Trophoblast cell (in vitro differentiated cells and primary cell): ENCODE data around the gene COL1A1.

Experiments
- DNase-seq, 2 donors: peaks; one replicate each; pipeline ENCODE4 v3.0.0-alpha.2; 2016
- H2AFZ ChIP-seq: 2 replicates; pipeline ENCODE4 v1.6.1; 2013; ENCODE audit warnings: low read length, moderate library complexity, mild to moderate bottlenecking; ENCODE audit not compliant: insufficient read depth, poor library complexity
- H2AK5ac ChIP-seq: 2 replicates; pipeline ENCODE4 v1.6.1; 2013; ENCODE audit warnings: mild to moderate bottlenecking, low read length
- H2BK120ac ChIP-seq: 2 replicates; pipeline ENCODE4 v1.6.1; 2013; ENCODE audit warnings: low read length, mild to moderate bottlenecking, moderate library complexity; ENCODE audit not compliant: insufficient read depth, poor library complexity
- H2BK12ac ChIP-seq: 2 replicates; pipeline ENCODE4 v1.6.1; 2013; ENCODE audit warnings: mild to moderate bottlenecking, low read length, moderate library complexity
- H2BK5ac ChIP-seq: 2 replicates; pipeline ENCODE4 v1.6.1; 2013; ENCODE audit warnings: low read length, low read depth, moderate library complexity, mild to moderate bottlenecking; ENCODE audit not compliant: poor library complexity
- H3K14ac ChIP-seq: 2 replicates; pipeline ENCODE4 v1.6.1; 2013; ENCODE audit warnings: mild to moderate bottlenecking, low read length
- H3K18ac ChIP-seq: 2 replicates; pipeline ENCODE4 v1.6.1; 2013; ENCODE audit warnings: mild to moderate bottlenecking, low read length
- H3K23ac ChIP-seq: 2 replicates; pipeline ENCODE4 v1.6.1; 2013; ENCODE audit warnings: low read length
- H3K27ac ChIP-seq: 2 replicates; pipeline ENCODE4 v1.5.1; 2013; ENCODE audit warnings: low read depth, mild to moderate bottlenecking, inconsistent platforms, low read length, moderate library complexity
- H3K27me3 ChIP-seq: 2 replicates; pipeline ENCODE4 v1.6.1; 2013; ENCODE audit warnings: inconsistent platforms, mild to moderate bottlenecking, low read length, moderate library complexity; ENCODE audit not compliant: insufficient read depth
- H3K36me3 ChIP-seq, 2 experiments: 1 replicate in 1 of 2; 2 replicates in 1 of 2; pipeline ENCODE4 v1.6.1; 2013; ENCODE audit warnings: low read length in 2 of 2, mild to moderate bottlenecking in 2 of 2, moderate library complexity in 1 of 2; ENCODE audit not compliant: insufficient read depth in 2 of 2, control insufficient read depth in 1 of 2
- H3K4ac ChIP-seq: 2 replicates; pipeline ENCODE4 v1.6.1; 2013; ENCODE audit warnings: low read depth, mild to moderate bottlenecking, low read length, moderate library complexity
- H3K4me1 ChIP-seq, 2 experiments: 1 replicate in 1 of 2; 2 replicates in 1 of 2; pipeline ENCODE4 v1.6.1; 2013; ENCODE audit warnings: low read length in 2 of 2, mild to moderate bottlenecking in 2 of 2, moderate library complexity in 1 of 2; ENCODE audit not compliant: insufficient read depth in 2 of 2, control insufficient read depth in 1 of 2
- H3K4me2 ChIP-seq: 2 replicates; pipeline ENCODE4 v1.6.1; 2013; ENCODE audit warnings: inconsistent platforms, mild to moderate bottlenecking, low read length, moderate library complexity
- H3K4me3 ChIP-seq: 2 replicates; pipeline ENCODE4 v1.5.1; 2013; ENCODE audit warnings: mild to moderate bottlenecking, low read depth, low read length, inconsistent platforms
- H3K79me1 ChIP-seq: one replicate; pipeline ENCODE4 v1.6.1; 2013; ENCODE audit warnings: low read length
- H3K79me2 ChIP-seq: 2 replicates; pipeline ENCODE4 v1.6.1; 2013; ENCODE audit warnings: low read length, mild to moderate bottlenecking; ENCODE audit not compliant: control insufficient read depth, insufficient read depth, poor library complexity
- H3K9ac ChIP-seq: 2 replicates; pipeline ENCODE4 v1.6.1; 2013; ENCODE audit warnings: mild to moderate bottlenecking, low read length
- H3K9me3 ChIP-seq: 2 replicates; pipeline ENCODE4 v1.6.1; 2013; ENCODE audit warnings: low read depth, mild to moderate bottlenecking, control low read depth, inconsistent platforms, low read length; ENCODE audit not compliant: insufficient read depth
- H4K12ac ChIP-seq: 2 replicates; pipeline ENCODE4 v1.6.1; 2013; ENCODE audit warnings: low read depth, mild to moderate bottlenecking, low read length, moderate library complexity
- H4K8ac ChIP-seq: 2 replicates; pipeline ENCODE4 v1.6.1; 2013; ENCODE audit warnings: low read depth, mild to moderate bottlenecking, low read length, moderate library complexity
- H4K91ac ChIP-seq: one replicate; pipeline ENCODE4 v1.6.1; 2013; ENCODE audit warnings: low read depth, mild to moderate bottlenecking, low read length, moderate library complexity
- WGBS: extraction: QIAGEN DNeasy Blood & Tissue Kit; methylation state at CpG from one replicate; pipeline ENCODE4 v1.1.7; 2013; ENCODE audit warnings: missing lambda C conversion rate; ENCODE audit not compliant: insufficient read length, insufficient coverage; ENCODE audit errors: extremely low coverage; 5-methylcytosine and 5-hydroxymethylcytosine counted together

Gene COL1A1

DNA sequence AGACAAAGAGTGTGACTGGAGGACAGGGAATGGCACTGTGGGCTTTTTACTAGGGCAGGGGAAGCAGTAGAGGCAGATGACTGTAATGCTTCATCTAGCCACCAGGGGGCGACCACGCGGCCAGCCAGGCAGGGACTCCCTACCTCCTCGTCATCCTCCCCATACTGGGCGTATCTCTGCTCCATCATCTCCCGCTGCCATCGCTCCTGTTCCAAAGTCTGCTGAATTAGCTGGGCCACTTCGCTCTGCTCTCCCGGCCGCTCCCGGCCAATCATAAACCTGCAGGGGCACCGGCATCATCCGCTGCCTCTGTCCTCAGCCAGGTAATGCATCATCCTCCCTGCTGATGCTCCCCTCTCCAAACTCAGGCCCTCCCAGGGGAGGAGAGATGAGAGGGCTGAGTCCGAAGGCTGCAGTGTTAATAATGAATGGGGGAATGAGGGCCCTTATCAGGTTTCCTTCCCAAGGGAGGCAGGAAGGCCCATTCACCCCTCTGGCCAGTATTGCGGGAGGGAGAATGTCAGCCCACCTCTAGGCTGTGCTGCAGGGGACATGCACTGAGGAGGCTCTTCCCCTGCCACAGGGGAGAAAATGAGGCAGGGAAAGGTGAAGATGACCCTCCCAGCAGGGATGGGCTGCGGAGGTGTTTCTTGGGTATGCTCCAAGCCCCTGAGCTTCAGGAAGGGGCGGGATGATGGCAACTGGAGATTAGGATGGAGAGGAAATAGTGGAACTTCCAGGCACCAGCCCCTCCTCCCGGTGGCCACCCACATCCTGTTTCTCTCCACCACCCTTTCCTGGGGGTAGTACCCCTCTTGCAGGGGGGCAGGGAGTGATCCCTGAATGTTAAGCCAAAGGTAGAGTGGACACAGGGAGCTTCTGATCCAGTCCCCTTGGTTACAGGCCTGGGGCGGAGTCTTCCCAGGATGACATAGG lies 61.2 kb downstream of the COL1A1 start:
- H3K79me2 ChIP-seq, result no peaks in the 10 kb centered on the region
- H3K9me3 ChIP-seq, result peaks cover 3% of the 10 kb centered on the region
- no peak overlapping the region for H4K8ac ChIP-seq
- no CpG with 5 or more reads among the region's 19 CpGs for WGBS
- no peak overlapping the region for H2BK120ac ChIP-seq
- no peak overlapping the region for H2BK12ac ChIP-seq
- no peak overlapping the region for H2BK5ac ChIP-seq
- H3K27ac ChIP-seq, result no peak overlapping the region
- H3K18ac ChIP-seq, result no peak overlapping the region
- no peak overlapping the region for H3K4ac ChIP-seq
- H3K4me3 ChIP-seq, result no peak overlapping the region
- H2AK5ac ChIP-seq, result no peak overlapping the region
- no peak overlapping the region for H3K4me2 ChIP-seq
- no peak overlapping the region for H3K9ac ChIP-seq
- peaks cover 95 to 96% of the 10 kb centered on the region in 2 experiments for H3K36me3 ChIP-seq
- H2AFZ ChIP-seq, result no peak overlapping the region
- H3K79me1 ChIP-seq, result no peaks in the 10 kb centered on the region
- DNase-seq, result peak; percentile 42 to 73
- H4K91ac ChIP-seq, result no peak overlapping the region
- no peak overlapping the region for H4K12ac ChIP-seq
- H3K14ac ChIP-seq, result no peak overlapping the region
- H3K4me1 ChIP-seq, result peaks cover 0 to 2% of the 10 kb centered on the region in 2 experiments
- H3K23ac ChIP-seq, result no peak overlapping the region
- no peaks in the 10 kb centered on the region for H3K27me3 ChIP-seq

DNA sequence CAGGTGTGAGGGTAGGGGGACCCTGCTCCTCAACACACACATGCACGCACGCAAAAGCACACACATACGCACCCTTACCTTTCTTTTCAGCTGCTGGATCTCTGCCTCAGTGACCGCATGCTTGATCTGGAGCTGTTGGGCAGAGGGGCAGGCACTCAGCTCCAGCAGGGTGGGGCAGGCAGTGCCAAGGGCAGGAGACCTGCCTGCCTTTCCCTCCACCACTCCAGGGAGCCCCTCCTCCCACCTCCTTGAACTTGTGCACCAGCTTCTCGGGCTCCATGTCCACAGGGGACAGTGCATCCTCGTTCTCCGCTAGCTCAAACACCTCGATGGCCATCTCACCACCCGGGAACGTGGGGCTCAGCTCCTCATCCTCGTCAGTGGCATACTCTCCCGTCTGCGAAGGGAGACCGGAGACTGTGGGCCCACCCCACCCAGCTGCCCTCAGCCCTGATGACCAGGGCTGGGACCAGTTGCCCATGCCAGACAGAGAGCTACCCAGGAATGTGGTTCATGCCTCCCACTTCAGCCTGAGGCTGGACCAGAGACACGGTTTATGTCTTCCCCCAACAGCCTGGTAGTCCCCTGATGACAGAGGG lies 62.1 kb downstream of the COL1A1 start:
- Histone ChIP-seq H3K4ac (no peak overlapping the region), H3K23ac (no peak overlapping the region), H3K9ac (no peak overlapping the region), H3K36me3 (peaks cover 94% of the 10 kb centered on the region in 2 experiments), H2AK5ac (no peak overlapping the region), H3K18ac (peak overlapping the region; percentile 4), H2BK120ac (no peak overlapping the region), H3K27me3 (no peaks in the 10 kb centered on the region), H3K79me1 (no peaks in the 10 kb centered on the region), H3K4me1 (peaks cover 0 to 4% of the 10 kb centered on the region in 2 experiments), H4K8ac (no peak overlapping the region), H3K4me3 (no peak overlapping the region), H4K91ac (no peak overlapping the region), H4K12ac (no peak overlapping the region), H3K27ac (no peak overlapping the region), H3K4me2 (no peak overlapping the region), H3K14ac (no peak overlapping the region), H2AFZ (no peak overlapping the region), H3K9me3 (peaks cover 3% of the 10 kb centered on the region), H2BK12ac (no peak overlapping the region), H3K79me2 (no peaks in the 10 kb centered on the region), H2BK5ac (no peak overlapping the region)
- DNase-seq, result no peak
- WGBS, result no CpG with 5 or more reads among the region's 15 CpGs

DNA sequence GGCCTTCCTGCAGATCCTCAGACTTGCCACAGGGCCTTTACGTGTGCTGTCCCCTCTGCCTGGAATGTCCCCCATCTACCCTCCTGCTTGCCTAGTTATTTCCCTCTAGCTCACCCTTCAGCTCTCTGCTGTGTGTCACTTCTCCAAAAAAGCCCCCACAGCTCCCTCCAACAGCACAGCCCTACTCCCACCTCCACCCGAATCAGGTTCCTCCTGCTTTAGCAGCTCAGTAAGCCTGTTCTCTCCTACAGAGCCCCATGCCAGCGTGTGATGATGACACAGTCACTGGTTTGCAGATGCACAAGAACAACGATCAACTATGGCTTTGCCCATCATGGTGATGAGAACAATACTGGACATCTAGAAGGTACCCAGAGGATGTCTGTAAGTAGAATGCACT lies 64.4 kb downstream of the COL1A1 start:
- H2AK5ac ChIP-seq, result no peak overlapping the region
- no peak overlapping the region for H3K9ac ChIP-seq
- H2BK5ac ChIP-seq, result no peak overlapping the region
- H3K36me3 ChIP-seq, result peaks cover 72 to 73% of the 10 kb centered on the region in 2 experiments
- DNase-seq, result no peak
- no peak overlapping the region for H3K14ac ChIP-seq
- no peak overlapping the region for H3K4me2 ChIP-seq
- H3K18ac ChIP-seq, result no peak overlapping the region
- no peak overlapping the region for H3K4me3 ChIP-seq
- no peak overlapping the region for H4K8ac ChIP-seq
- H4K12ac ChIP-seq, result no peak overlapping the region
- no CpG with 5 or more reads among the region's 4 CpGs for WGBS
- peaks cover 2% of the 10 kb centered on the region for H3K79me1 ChIP-seq
- no peaks in the 10 kb centered on the region for H3K79me2 ChIP-seq
- H2AFZ ChIP-seq, result no peak overlapping the region
- no peak overlapping the region for H3K23ac ChIP-seq
- H3K9me3 ChIP-seq, result peaks cover 3% of the 10 kb centered on the region
- H3K4ac ChIP-seq, result no peak overlapping the region
- no peak overlapping the region for H2BK12ac ChIP-seq
- H3K4me1 ChIP-seq, result peaks cover 8 to 18% of the 10 kb centered on the region in 2 experiments
- no peak overlapping the region for H4K91ac ChIP-seq
- H2BK120ac ChIP-seq, result no peak overlapping the region
- no peaks in the 10 kb centered on the region for H3K27me3 ChIP-seq
- H3K27ac ChIP-seq, result no peak overlapping the region

DNA sequence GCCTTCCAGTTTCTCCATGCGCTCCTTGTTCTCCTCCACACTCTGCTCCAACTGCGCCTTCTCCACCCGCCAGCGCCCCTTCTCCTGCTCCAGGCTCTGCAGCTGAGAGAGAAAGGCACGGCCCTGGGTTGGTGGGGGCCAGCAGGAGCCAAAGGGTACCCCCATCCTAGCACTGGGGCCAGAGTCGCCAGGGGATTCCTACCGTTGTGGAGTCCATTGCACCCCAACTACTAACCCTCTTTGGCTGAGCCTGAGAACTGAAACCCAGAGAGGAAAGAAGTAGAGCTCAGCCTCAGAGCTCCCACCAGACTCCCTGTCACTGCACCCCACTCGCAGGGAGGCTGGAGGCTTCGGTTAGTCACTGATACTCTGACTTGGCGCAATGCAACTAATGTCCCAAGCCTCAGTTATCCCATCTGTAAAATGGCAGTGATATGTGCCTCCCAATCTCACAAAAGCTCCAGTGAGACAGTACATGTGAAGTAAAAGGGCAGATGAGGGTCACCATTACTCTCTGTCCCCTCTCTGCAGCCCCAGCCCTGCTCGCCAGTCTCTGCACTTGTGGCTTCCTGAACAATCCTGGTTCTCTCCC lies 65.2 kb downstream of the COL1A1 start:
- Histone ChIP-seq H2BK5ac (no peak overlapping the region), H3K27me3 (no peaks in the 10 kb centered on the region), H3K36me3 (peaks cover 66% of the 10 kb centered on the region in 2 experiments), H2BK120ac (no peak overlapping the region), H3K79me1 (peaks cover 2% of the 10 kb centered on the region), H3K23ac (no peak overlapping the region), H3K79me2 (no peaks in the 10 kb centered on the region), H3K4me1 (peaks cover 8 to 18% of the 10 kb centered on the region in 2 experiments), H3K18ac (no peak overlapping the region), H3K4me3 (no peak overlapping the region), H3K9me3 (peaks cover 3% of the 10 kb centered on the region), H3K27ac (no peak overlapping the region), H4K91ac (no peak overlapping the region), H3K4me2 (no peak overlapping the region), H2BK12ac (no peak overlapping the region), H3K14ac (no peak overlapping the region), H4K12ac (no peak overlapping the region), H3K4ac (no peak overlapping the region), H3K9ac (no peak overlapping the region), H2AFZ (no peak overlapping the region), H2AK5ac (no peak overlapping the region), H4K8ac (no peak overlapping the region)
- no CpG with 5 or more reads among the region's 11 CpGs for WGBS
- no peak for DNase-seq
